Measurements from ENCODE around the gene ZNF205. TPM values are rescaled to one million over a fixed set of nuclear protein-coding genes. Genes with fewer than 3 reads are reported as not detected.

The ZNF205 gene
- total RNA-seq (ENCODE audit: low replicate concordance), result 9.8 and 14.8 TPM in 2 replicates

DNA sequence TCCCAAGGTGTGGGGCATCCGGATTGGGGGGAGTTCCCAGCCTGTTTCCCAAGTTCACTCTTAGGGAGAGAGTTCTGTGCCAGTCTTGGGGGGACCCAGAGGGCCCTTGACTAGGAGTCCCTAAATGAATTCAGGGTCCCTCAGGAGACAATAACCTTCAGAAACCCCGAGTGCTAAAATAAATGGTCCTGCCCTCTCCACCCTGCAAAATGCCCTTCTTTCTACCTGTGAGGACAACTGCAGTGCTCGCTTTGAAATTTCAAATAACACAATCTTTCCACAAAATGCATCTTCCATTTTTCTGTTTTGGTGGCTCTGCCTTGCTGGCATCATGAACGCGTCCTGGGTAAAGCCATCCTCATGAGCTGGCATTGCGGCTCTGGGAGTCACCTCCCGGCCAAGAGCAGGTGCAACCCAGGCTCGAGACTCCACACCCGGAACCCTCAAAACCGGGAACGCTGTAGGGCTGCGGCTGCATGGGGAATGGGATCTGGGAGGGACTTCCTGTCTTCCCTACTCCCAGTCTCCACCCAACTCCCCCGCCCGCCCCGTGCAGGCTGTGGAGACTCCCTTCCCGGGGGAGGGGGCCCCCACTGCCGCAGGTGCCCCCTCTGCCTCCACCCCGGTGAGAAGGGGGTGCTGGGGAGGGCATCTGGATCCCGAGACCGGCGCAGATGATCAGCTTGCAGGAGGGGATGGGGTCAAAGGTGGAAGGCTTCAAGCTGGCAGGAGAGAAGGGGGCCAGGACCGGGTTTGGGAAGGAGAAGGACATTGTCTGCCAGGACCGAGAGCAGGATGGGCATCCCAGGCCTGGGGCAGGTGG is at the start of gene ZNF205:
Gene ZNF205 (plus strand): TSS at position 529 of the 823 bp plus-strand sequence. CDS start 845 bp downstream, outside the sequence.

DNA sequence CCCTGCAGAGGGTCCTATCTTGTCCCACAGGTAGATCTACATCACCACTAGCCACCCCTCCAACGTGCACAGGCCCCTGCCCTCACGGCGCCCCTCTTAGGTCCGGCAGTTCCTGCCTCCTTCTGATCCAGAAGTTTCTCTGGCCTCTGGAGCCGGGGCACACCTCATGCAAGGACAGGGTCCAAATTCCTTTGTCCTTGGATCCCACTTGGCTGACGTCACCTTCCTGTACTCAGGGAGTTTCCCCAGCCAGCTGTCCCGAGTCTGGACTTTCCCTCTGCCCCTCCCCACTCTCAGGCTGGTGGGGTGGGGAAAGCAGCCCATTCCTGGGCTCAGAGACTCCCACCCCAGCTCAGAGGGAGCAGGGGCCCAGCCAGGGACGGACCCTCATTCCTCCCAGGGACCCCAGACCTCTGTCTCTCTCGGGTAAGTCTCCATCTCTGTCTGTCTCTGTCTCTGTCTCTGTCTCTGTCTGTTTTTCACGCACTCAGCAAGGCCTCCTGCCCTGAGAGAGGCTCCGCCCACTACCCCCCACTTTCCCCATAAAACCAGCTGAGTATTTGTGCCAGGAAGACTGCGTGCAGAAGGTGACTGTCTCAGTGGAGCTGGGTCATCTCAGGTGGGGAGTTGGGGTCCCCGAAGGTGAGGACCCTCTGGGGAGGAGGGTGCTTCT is 47.2 kb upstream of the ZNF205 start, which contains the start of gene IL32:
Gene IL32 (plus strand): TSS at position 572 of the 673 bp plus-strand sequence. CDS start 172 bp downstream, outside the sequence.

DNA sequence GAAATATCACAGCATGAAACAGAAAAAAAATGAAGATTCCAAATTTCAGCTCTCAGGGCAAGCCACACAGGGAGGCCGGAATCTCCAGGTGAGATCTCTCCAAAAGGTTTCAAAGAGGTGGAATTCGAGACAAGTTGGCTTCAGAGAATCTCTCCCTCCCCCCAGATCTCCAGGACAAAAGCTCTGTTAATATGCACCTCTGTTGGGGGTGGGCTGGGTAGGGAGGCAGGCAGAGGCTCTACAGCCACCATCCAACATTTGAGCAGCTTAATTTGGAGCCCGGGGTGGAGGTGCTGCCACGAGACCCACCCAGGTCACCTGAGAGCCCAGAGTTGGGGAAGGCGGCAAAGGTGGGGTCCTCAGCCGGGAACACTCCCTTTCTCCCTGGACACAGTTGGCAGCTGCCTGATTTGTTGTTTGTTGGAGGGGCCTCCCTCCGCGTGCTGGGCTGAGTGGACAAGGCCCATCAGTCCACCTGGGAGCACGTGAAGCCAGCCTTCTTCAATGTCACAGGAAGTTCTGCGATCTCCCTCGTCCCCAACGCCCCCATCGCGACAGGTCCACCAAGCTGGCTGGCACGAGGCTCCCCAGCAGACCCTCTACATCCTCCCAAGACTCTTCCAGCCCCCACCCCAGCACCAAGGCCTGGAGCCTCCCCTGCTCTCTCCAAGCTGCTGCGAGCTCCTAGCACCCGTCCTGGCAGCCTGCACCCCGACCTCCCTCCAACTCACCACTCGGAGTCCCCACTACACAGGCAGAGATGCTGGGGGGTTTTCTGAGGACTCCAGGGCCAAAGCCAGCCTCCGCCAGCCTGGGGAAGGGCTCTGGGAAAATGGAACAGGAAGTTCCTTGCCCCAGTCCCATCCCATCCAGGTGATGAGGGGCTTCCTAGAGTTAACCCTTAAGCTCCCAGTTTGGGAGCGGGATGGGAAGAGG is 13.7 kb upstream of the ZNF205 start, which contains the start of gene ZSCAN10:
Gene ZSCAN10 (minus strand): TSS at position 836 of the 936 bp plus-strand sequence. CDS start 6,357 bp downstream, outside the sequence.

DNA sequence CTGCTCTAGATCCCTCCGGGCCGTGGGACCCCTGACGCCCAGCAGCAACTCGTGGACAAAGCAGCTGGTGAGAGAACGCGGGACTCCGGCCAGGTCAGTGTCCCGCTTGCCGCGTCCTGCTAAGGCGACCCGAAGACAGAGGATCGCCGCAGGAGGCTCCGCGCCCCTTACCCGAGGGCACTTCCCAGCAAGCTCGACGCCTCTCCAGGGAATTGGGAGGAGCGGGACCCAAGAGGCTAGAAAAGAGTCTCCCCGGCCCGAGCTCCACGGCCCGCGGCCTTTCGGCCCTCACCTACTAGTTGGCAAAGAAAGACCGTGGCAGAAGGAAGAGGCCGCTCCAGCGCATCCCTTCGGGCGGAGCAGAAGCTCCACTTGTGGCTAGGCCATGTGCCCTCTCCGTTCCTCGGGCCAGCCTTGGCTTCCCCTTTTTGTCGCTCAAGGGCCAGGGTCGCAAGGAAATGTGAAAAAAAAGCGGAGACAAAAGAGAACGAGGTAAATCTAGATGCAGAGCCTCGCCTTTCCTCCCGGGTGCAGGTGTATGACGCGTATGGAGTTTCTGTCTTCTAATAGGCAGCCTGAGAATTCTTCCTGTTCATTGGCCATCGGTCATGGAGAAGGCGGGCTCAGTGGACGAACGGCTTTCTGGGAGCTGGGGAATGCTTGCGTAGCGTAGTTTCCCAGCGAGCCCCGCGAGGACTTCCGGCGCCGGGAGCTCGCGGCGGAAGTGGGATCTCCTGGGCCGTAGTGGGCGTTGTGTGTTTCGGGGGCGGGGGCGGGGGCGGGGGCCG is 22.1 kb downstream of the ZNF205 start, which contains the start of gene ZNF213:
Gene ZNF213 (plus strand): TSS at position 692 of the 788 bp plus-strand sequence. CDS start 2,252 bp downstream, outside the sequence.

Other genes with a start within 250 kb of the ZNF205 start
- 30.9 and 59.8 TPM in 2 replicates for gene FLYWCH2, start 229.4 kb upstream of the ZNF205 start, total RNA-seq (ENCODE audit: low replicate concordance)
- gene FLYWCH1, start 200.7 kb upstream of the ZNF205 start, total RNA-seq (ENCODE audit: low replicate concordance), result 31.4 and 39.7 TPM in 2 replicates
- gene KREMEN2, start 148.3 kb upstream of the ZNF205 start, total RNA-seq (ENCODE audit: low replicate concordance), result not detected in 2 replicates
- 1.6 and 3.8 TPM in 2 replicates for gene PAQR4, start 143.2 kb upstream of the ZNF205 start, total RNA-seq (ENCODE audit: low replicate concordance)
- gene PKMYT1, start 132.1 kb upstream of the ZNF205 start, total RNA-seq (ENCODE audit: low replicate concordance), result 1.3 TPM in 1 of 2 replicates, not detected in the other
- not detected in 2 replicates for gene CLDN9, start 99.7 kb upstream of the ZNF205 start, total RNA-seq (ENCODE audit: low replicate concordance)
- gene CLDN6, start 94.4 kb upstream of the ZNF205 start, total RNA-seq (ENCODE audit: low replicate concordance), result not detected in 2 replicates
- gene TNFRSF12A, start 92.2 kb upstream of the ZNF205 start, total RNA-seq (ENCODE audit: low replicate concordance), result 42.1 and 365 TPM in 2 replicates
- 6.6 and 18.3 TPM in 2 replicates for gene HCFC1R1, start 88.6 kb upstream of the ZNF205 start, total RNA-seq (ENCODE audit: low replicate concordance)
- gene THOC6, start 88.6 kb upstream of the ZNF205 start, total RNA-seq (ENCODE audit: low replicate concordance), result 17.2 and 26.2 TPM in 2 replicates
- under 0.01 and 0.08 TPM in 2 replicates for gene BICDL2, start 75.6 kb upstream of the ZNF205 start, total RNA-seq (ENCODE audit: low replicate concordance)
- gene MMP25, start 66.0 kb upstream of the ZNF205 start, total RNA-seq (ENCODE audit: low replicate concordance), result under 0.01 TPM in 1 of 2 replicates, not detected in the other
- gene IL32, start 46.9 kb upstream of the ZNF205 start, total RNA-seq (ENCODE audit: low replicate concordance), result 7.4 and 41.0 TPM in 2 replicates
- not detected in 2 replicates for gene ZSCAN10, start 13.3 kb upstream of the ZNF205 start, total RNA-seq (ENCODE audit: low replicate concordance)
- 0.70 and 4.1 TPM in 2 replicates for gene ZNF213, start 22.4 kb downstream of the ZNF205 start, total RNA-seq (ENCODE audit: low replicate concordance)
- not detected in 2 replicates for gene OR1F1, start 75.6 kb downstream of the ZNF205 start, total RNA-seq (ENCODE audit: low replicate concordance)
- gene ZNF200, start 122.6 kb downstream of the ZNF205 start, total RNA-seq (ENCODE audit: low replicate concordance), result 5.1 and 8.0 TPM in 2 replicates
- gene MEFV, start 144.0 kb downstream of the ZNF205 start, total RNA-seq (ENCODE audit: low replicate concordance), result 0.15 TPM in 1 of 2 replicates, not detected in the other
- 17.1 and 35.3 TPM in 2 replicates for gene ZNF263, start 170.9 kb downstream of the ZNF205 start, total RNA-seq (ENCODE audit: low replicate concordance)
- 3.9 and 4.7 TPM in 2 replicates for gene TIGD7, start 192.8 kb downstream of the ZNF205 start, total RNA-seq (ENCODE audit: low replicate concordance)
- 9.7 and 16.1 TPM in 2 replicates for gene ZNF75A, start 192.9 kb downstream of the ZNF205 start, total RNA-seq (ENCODE audit: low replicate concordance)
- 0.08 and 0.23 TPM in 2 replicates for gene OR2C1, start 243.3 kb downstream of the ZNF205 start, total RNA-seq (ENCODE audit: low replicate concordance)

Data from smooth muscle cell of the coronary artery (primary cell).